Panc1 (cell line): Measurements from ENCODE around the gene MAOB. TPM values are rescaled to one million over a fixed set of nuclear protein-coding genes. Genes with fewer than 3 reads are reported as not detected.

Experiments
- ATAC-seq: fragments of 200-7000 bp; cut with Tn5 transposase; 2 replicates; pipeline ENCODE4 v1.9.1; 2020; ENCODE audit warnings: mild to moderate bottlenecking, moderate library complexity
- BruUV-seq: library from RNA; stranded (reverse); fragments of 400-500 nt; replicated peaks from 2 replicates; lab custom pipeline; 2021; lab: Mats Ljungman, UMichigan
- CTCF ChIA-PET: fragments of 300-600 bp; sonication (Branson Sonifier 250); formaldehyde crosslinking; loops from one replicate; lab custom pipeline; 2022; ENCODE audit warnings: antibody characterized with exemption; lab: Charles Lee
- POLR2A ChIA-PET: fragments of 300-600 bp; sonication (Branson Sonifier 250); formaldehyde crosslinking; loops from one replicate; lab custom pipeline; 2022; ENCODE audit warnings: antibody characterized with exemption; lab: Charles Lee
- DNase-seq: peaks from one replicate; pipeline ENCODE4 v3.0.0-alpha.2; 2010; ENCODE audit warnings: low read depth, low spot score
- H3K27ac ChIP-seq: 2 replicates; pipeline ENCODE4 v1.5.1; 2011; ENCODE audit warnings: mild to moderate bottlenecking, low read length, inconsistent platforms
- H3K27me3 ChIP-seq: fragments of 200-500 bp; sonication (Bioruptor generic); 2 replicates; pipeline ENCODE4 v1.6.0; 2014; ENCODE audit warnings: low read length, inconsistent platforms; ENCODE audit not compliant: control insufficient read depth, insufficient read depth
- H3K36me3 ChIP-seq: fragments of 200-500 bp; sonication (Bioruptor generic); 2 replicates; pipeline ENCODE4 v1.5.1; 2014; ENCODE audit warnings: inconsistent platforms, mild to moderate bottlenecking, low read length, moderate library complexity; ENCODE audit not compliant: control insufficient read depth, insufficient read depth
- H3K4me1 ChIP-seq: 2 replicates; pipeline ENCODE4 v1.5.1; 2011; ENCODE audit warnings: inconsistent platforms, mild to moderate bottlenecking, low read length, moderate library complexity; ENCODE audit not compliant: control insufficient read depth, insufficient read depth
- H3K4me3 ChIP-seq, 2 experiments: 2 replicates each; pipeline ENCODE4 v1.5.1; 2011 to 2012; ENCODE audit warnings: low read depth in 2 of 2, low read length in 2 of 2, mild to moderate bottlenecking in 2 of 2, inconsistent platforms in 1 of 2, moderate library complexity in 1 of 2
- H3K9me3 ChIP-seq: fragments of 200-500 bp; sonication (Bioruptor generic); 2 replicates; pipeline ENCODE4 v1.5.1; 2014; ENCODE audit warnings: low read depth, mild to moderate bottlenecking, inconsistent platforms, low read length, moderate library complexity; ENCODE audit not compliant: control insufficient read depth, insufficient read depth
- CTCF ChIP-seq: fragments of 450-650 bp; IDR thresholded peaks from 2 replicates; pipeline ENCODE4 v1.5.1; 2017; ENCODE audit warnings: mild to moderate bottlenecking
- POLR2AphosphoS5 ChIP-seq: IDR thresholded peaks from 2 replicates; pipeline ENCODE4 v1.6.1; 2012; ENCODE audit warnings: mild to moderate bottlenecking, low read depth, low read length, moderate library complexity
- REST ChIP-seq, 2 experiments: IDR thresholded peaks; 2 replicates each; pipeline ENCODE4 v1.6.1; 2011 to 2012; ENCODE audit warnings: low read depth in 2 of 2, control low read depth in 1 of 2, low read length in 1 of 2, mild to moderate bottlenecking in 1 of 2, moderate library complexity in 1 of 2; ENCODE audit not compliant: insufficient read depth in 1 of 2
- SIN3A ChIP-seq: IDR thresholded peaks from 2 replicates; pipeline ENCODE4 v1.6.1; 2012; ENCODE audit warnings: low read depth, mild to moderate bottlenecking, low read length, moderate library complexity, borderline replicate concordance; ENCODE audit not compliant: insufficient read depth
- TCF7L2 ChIP-seq: IDR thresholded peaks from 2 replicates; pipeline ENCODE4 v1.6.1; 2011; ENCODE audit warnings: mild to moderate bottlenecking, low read depth, low read length, inconsistent platforms
- in situ Hi-C: cut with HindIII; loops from 2 replicates; pipeline ENCODE4 v1.10.0; 2016; ENCODE audit warnings: low sequenced_read_pairs, low pct_unique_long_range_greater_than_20kb
- intact Hi-C: fragments of 100-400 bp; cut with micrococcal nuclease; formaldehyde crosslinking; loops from one replicate; pipeline ENCODE4 v1.10.0; 2022; ENCODE audit not compliant: unreplicated experiment
- total RNA-seq: library from RNA; stranded (reverse); gene quantifications from one replicate; pipeline ENCODE4 v1.2.1, GENCODE V29; 2021; ENCODE audit not compliant: unreplicated experiment

The MAOB gene
- total RNA-seq, 1 experiment from 2014 or later = not detected

GRCh38 chrX:43718081-43718480, 164.2 kb downstream of the MAOB start:
- intact Hi-C loops (no loop called here), in situ Hi-C loops (no loop called here)
- H3K36me3 ChIP-seq = no peaks in the 10 kb centered on the region
- no peak overlapping the region for H3K4me3 ChIP-seq
- no peaks in the 10 kb centered on the region for H3K9me3 ChIP-seq
- ATAC-seq = no peak
- ChIA-PET POLR2A (no interaction called here), CTCF (no interaction called here)
- H3K27ac ChIP-seq = no peak overlapping the region
- no peak for DNase-seq
- H3K4me1 ChIP-seq = no peaks in the 10 kb centered on the region
- TF ChIP-seq TCF7L2 = no peak
- no peak for TF ChIP-seq POLR2AphosphoS5
- TF ChIP-seq REST (IDR thresholded peaks at IDR 0.05; ENCODE audit: insufficient read depth in 1 of 2, low read depth in 2 of 2, low read length in 1 of 2) = no peak
- TF ChIP-seq SIN3A = no peak
- BruUV-seq = no TSS peak
- no peaks in the 10 kb centered on the region for H3K27me3 ChIP-seq

- BruUV-seq = no TSS peak
- in situ Hi-C loops = no loop called here
- ATAC-seq = no peak
These were observed 165.1 kb downstream of the MAOB start for GRCh38 chrX:43717161-43717560.

More at GRCh38 chrX:43717161-43717560, 165.1 kb downstream of the MAOB start:
- DNase-seq = no peak
- no peaks in the 10 kb centered on the region for H3K27me3 ChIP-seq
- ChIA-PET CTCF (no interaction called here), POLR2A (no interaction called here)
- no peaks in the 10 kb centered on the region for H3K36me3 ChIP-seq
- intact Hi-C loops = no loop called here
- no peaks in the 10 kb centered on the region for H3K4me1 ChIP-seq
- H3K27ac ChIP-seq = no peak overlapping the region
- TF ChIP-seq TCF7L2 (no peak), SIN3A (no peak), REST (IDR thresholded peaks at IDR 0.05; ENCODE audit: insufficient read depth in 1 of 2, low read depth in 2 of 2, low read length in 1 of 2) (no peak), CTCF (no peak), POLR2AphosphoS5 (no peak)
- H3K9me3 ChIP-seq = no peaks in the 10 kb centered on the region
- no peak overlapping the region for H3K4me3 ChIP-seq
